Transverse colon (tissue), 4 donors: Measurements from ENCODE around the gene GSTK1.

Experiments used
- EP300 ChIP-seq: sonication (generic); formaldehyde crosslinking; IDR thresholded peaks from one replicate; pipeline ENCODE4 v1.6.1; 2017; ENCODE audit warnings: antibody characterized with exemption, low read depth
- POLR2A ChIP-seq: fragments of 450-650 bp; IDR thresholded peaks from one replicate; pipeline ENCODE4 v1.6.1; 2016; ENCODE audit warnings: antibody characterized with exemption, mild to moderate bottlenecking, moderate library complexity
- POLR2AphosphoS5 ChIP-seq, 3 donors: sonication (generic); formaldehyde crosslinking; IDR thresholded peaks; one replicate each; pipeline ENCODE4 v1.6.1; 2016; ENCODE audit warnings: antibody characterized with exemption in 3 of 3
- TF ChIP-seq, protein P1 (sequence below), 5 experiments: fragments of 200-600 bp in 3 of 5; fragments of 450-650 bp in 2 of 5; sonication (generic) in 3 of 5; IDR thresholded peaks; 1 replicate in 2 of 5; 2 replicates in 3 of 5; pipeline ENCODE4 v1.5.1; 2016 to 2017; ENCODE audit warnings: antibody characterized with exemption in 5 of 5, inconsistent platforms in 3 of 5, mild to moderate bottlenecking in 2 of 5, moderate library complexity in 1 of 5

DNA sequence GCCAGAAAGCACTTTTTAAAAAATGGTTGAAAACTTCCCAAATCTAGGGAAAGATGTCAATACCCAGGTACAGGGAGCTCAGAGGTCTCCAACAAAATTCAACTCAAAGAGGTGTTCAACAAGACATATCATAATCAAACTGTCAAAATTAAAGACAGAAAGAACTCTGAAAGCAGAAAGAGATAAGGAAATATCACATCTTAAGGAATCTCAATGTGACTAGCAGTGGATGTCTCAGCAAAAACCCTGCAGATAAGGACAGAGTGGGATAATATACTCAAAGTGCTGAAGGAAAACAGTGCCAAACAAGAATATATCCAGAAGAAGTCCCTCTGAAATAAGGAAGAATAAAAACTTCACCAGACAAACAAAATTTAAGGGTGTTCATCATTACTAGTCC, 13.0 kb upstream of the GSTK1 start:
- TF ChIP-seq, protein P1, sequence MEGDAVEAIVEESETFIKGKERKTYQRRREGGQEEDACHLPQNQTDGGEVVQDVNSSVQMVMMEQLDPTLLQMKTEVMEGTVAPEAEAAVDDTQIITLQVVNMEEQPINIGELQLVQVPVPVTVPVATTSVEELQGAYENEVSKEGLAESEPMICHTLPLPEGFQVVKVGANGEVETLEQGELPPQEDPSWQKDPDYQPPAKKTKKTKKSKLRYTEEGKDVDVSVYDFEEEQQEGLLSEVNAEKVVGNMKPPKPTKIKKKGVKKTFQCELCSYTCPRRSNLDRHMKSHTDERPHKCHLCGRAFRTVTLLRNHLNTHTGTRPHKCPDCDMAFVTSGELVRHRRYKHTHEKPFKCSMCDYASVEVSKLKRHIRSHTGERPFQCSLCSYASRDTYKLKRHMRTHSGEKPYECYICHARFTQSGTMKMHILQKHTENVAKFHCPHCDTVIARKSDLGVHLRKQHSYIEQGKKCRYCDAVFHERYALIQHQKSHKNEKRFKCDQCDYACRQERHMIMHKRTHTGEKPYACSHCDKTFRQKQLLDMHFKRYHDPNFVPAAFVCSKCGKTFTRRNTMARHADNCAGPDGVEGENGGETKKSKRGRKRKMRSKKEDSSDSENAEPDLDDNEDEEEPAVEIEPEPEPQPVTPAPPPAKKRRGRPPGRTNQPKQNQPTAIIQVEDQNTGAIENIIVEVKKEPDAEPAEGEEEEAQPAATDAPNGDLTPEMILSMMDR (IDR thresholded peaks at IDR 0.05) = no peak
- TF ChIP-seq POLR2AphosphoS5 (IDR thresholded peaks at IDR 0.05) = no peak
- no peak for TF ChIP-seq POLR2A
- TF ChIP-seq EP300 = no peak
